Left cardiac atrium (tissue), 4 donors: Measurements from ENCODE around the gene GMEB1. TPM values are rescaled to one million over a fixed set of nuclear protein-coding genes. Genes with fewer than 3 reads are reported as not detected.
"Not testable (repeated sequence)": the region's sequence is repeated elsewhere in the genome, so short reads cannot be mapped to it uniquely, and the experiment has no call there.

ENCODE experiments used
- ATAC-seq, 2 donors: fragments of 200-7000 bp; cut with Tn5 transposase; one replicate each; pipeline ENCODE4 v1.9.1; 2020; ENCODE audit warnings: mild to moderate bottlenecking in 2 of 2, moderate library complexity in 2 of 2
- DNase-seq: peaks from one replicate; pipeline ENCODE4 v3.0.0-alpha.2; 2020
- intact Hi-C, 2 donors: fragments of 100-400 bp; cut with DNase I; formaldehyde crosslinking; loops; one replicate each; pipeline versions ENCODE4 v1.14.1 to v1.15.1; 2022 to 2023
- total RNA-seq, 2 donors: library from RNA; stranded (reverse); fragmentation: NEBNext Ultra II Directional; extraction: Animal tissue kit (Norgen Biotek cat#: 25700); gene quantifications; one replicate each; pipeline ENCODE4 v1.2.1, GENCODE V29; 2021
- donor health status: DM: no; HTN: yes; CAD: no.
- donor health status: DM: no; HTN: yes; CAD: no; lungs with severe emphysema.
- donor health status: DM: yes; HTN: yes; CAD: no.
- donor health status: Dilated cardiomyopathy.

Gene GMEB1
- total RNA-seq, 2 donors from 2014 or later: 6.1 to 6.2 TPM

GRCh38 chr1:28736450-28737306 lies 68.1 kb downstream of the GMEB1 start, which contains the start of gene YTHDF2:
Gene YTHDF2, plus strand, starts transcription at chr1:28736940. Its CDS starts 181 bp downstream, at chr1:28737121.
- DNase-seq (peak; percentile 99), ATAC-seq (peak; percentile 99)
- intact Hi-C loops: loop anchor here in 1 of 2 donors (2.0 kb wide), 1 partner anchor 94 kb away; the partner anchor contains the start of gene TAF12

- intact Hi-C loops: loop anchor here in 1 of 2 donors (2.0 kb wide), 1 partner anchor 95 kb away; the partner anchor contains the start of gene TAF12
- ATAC-seq (peak; percentile 6 to 19), DNase-seq (peak; percentile 38)
Measured at GRCh38 chr1:28737307-28738132, 68.9 kb downstream of the GMEB1 start.

GRCh38 chr1:28740118-28740517 lies 71.5 kb downstream of the GMEB1 start:
- ATAC-seq (no peak), DNase-seq (no peak)
- intact Hi-C loops: no loop called here

GRCh38 chr1:28744184-28744583 lies 75.6 kb downstream of the GMEB1 start:
- DNase-seq (no peak), ATAC-seq (no peak)
- intact Hi-C loops: no loop called here

GRCh38 chr1:28745653-28746173 lies 77.1 kb downstream of the GMEB1 start:
- DNase-seq (no peak), ATAC-seq (no peak)
- intact Hi-C loops: no loop called here

- ATAC-seq: no peak
- DNase-seq: no peak
- intact Hi-C loops: no loop called here
Measured at GRCh38 chr1:28750330-28750729, 81.7 kb downstream of the GMEB1 start.

- DNase-seq, ATAC-seq, intact Hi-C loops: not testable (repeated sequence)
Measured at GRCh38 chr1:28750771-28751294, 82.2 kb downstream of the GMEB1 start.

- peak in 1 of 2 donors; percentile 35 for ATAC-seq
Measured at GRCh38 chr1:28751315-28752060, 82.9 kb downstream of the GMEB1 start.

GRCh38 chr1:28755701-28756100 lies 87.1 kb downstream of the GMEB1 start:
- ATAC-seq (no peak), DNase-seq (no peak)
- intact Hi-C loops: no loop called here

More at GRCh38 chr1:28751315-28752060, 82.9 kb downstream of the GMEB1 start:
- no peak for DNase-seq
- intact Hi-C loops: no loop called here

- no peak for DNase-seq
- ATAC-seq: no peak
- intact Hi-C loops: no loop called here
Measured at GRCh38 chr1:28756846-28757245, 88.3 kb downstream of the GMEB1 start.

- ATAC-seq (no peak), DNase-seq (no peak)
- intact Hi-C loops: no loop called here
Measured at GRCh38 chr1:28758420-28758819, 89.8 kb downstream of the GMEB1 start.

- intact Hi-C loops: no loop called here
- ATAC-seq (no peak), DNase-seq (no peak)
Measured at GRCh38 chr1:28759257-28759656, 90.7 kb downstream of the GMEB1 start.

GRCh38 chr1:28761189-28761588 lies 92.6 kb downstream of the GMEB1 start:
- ATAC-seq (no peak), DNase-seq (no peak)
- intact Hi-C loops: no loop called here

- DNase-seq (no peak), ATAC-seq (no peak)
- intact Hi-C loops: no loop called here
Measured at GRCh38 chr1:28766532-28767183, 98.1 kb downstream of the GMEB1 start.
